ENCODE measurements around the gene NAV3.

DNA sequence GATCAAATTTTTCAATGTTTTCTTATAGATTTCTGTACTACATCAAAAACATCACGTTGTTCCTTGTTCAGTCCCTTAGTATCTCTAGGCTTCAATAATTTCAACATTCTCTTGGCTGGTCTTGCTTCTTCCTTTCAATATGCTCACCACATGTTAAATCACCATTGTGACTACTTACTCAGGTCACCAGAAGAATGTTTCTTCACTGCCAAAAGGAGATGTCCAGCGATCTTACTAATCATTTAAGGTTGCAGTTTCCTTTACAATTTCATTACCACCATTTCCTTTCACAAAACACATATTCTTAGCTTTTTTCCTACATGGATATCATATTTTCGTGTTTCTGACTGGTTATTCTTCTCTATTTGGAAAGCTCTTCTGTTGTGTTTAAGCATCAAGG is 363.8 kb downstream of the NAV3 start:
- TF ChIP-seq CTCF (IDR thresholded peaks at IDR 0.05) (no peak), EZH2 (IDR thresholded peaks at IDR 0.05; ENCODE audit: borderline replicate concordance, insufficient read depth, low read depth, low read length, poor library complexity, severe bottlenecking) (no peak)
